Measurements from ENCODE around the gene GPR158. TPM values are rescaled to one million over a fixed set of nuclear protein-coding genes. Genes with fewer than 3 reads are reported as not detected.

The GPR158 gene
- total and polyA plus RNA-seq, 2 experiments from 2014 or later = 0.02 to 0.47 TPM

DNA sequence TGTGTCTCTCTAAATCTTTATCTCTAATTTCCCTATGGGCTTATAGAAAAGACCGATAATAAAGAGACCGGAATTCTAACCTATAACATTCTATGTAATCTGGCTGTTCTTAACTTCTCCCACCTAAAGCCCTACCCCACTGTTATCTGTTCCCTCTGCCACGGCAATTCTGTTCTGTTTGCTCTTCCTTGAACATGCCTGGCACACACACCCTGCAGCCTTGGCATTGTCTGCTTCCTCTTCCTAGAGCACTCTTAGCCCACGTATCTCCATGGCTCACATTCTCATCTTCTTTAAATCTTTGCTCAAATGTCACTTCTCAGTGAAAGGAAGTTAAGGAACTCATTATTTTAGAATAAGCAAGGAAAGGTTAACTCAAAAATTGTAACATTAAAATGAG is 309.2 kb downstream of the GPR158 start:
- DNase-seq (ENCODE audit: low spot score) = no peak
- no peaks in the 10 kb centered on the region for H3K36me3 ChIP-seq (replicated peaks; ENCODE audit: insufficient read depth, low read depth)
- H4K20me1 ChIP-seq (ENCODE audit: insufficient read depth, poor library complexity, severe bottlenecking) = no peaks in the 10 kb centered on the region
- H3K4me2 ChIP-seq = no peak overlapping the region
- H3K27me3 ChIP-seq = no peaks in the 10 kb centered on the region
- no peak overlapping the region for H2AFZ ChIP-seq
- H3K79me2 ChIP-seq = no peaks in the 10 kb centered on the region
- TF ChIP-seq EZH2 (IDR thresholded peaks at IDR 0.05; ENCODE audit: borderline replicate concordance) (no peak), EZH2phosphoT487 (IDR thresholded peaks at IDR 0.05; ENCODE audit: low read depth, severe bottlenecking, unreplicated experiment) (no peak), CTCF (IDR thresholded peaks at IDR 0.05; ENCODE audit: poor library complexity) (no peak)
- no peak overlapping the region for H3K27ac ChIP-seq
- H3K9me2 ChIP-seq (replicated peaks; ENCODE audit: insufficient read depth) = no peaks in the 10 kb centered on the region
- WGBS (ENCODE audit: low lambda C conversion rate, missing lambda C conversion rate) = 87% methylated on average over 4 of the region's 4 CpGs
- H3K4me1 ChIP-seq (ENCODE audit: insufficient read depth) = no peaks in the 10 kb centered on the region
- H3K4me3 ChIP-seq = no peak overlapping the region
- H3K9me3 ChIP-seq (ENCODE audit: low read depth) = no peaks in the 10 kb centered on the region

- TF ChIP-seq CTCF (IDR thresholded peaks at IDR 0.05; ENCODE audit: poor library complexity) (no peak), EZH2 (IDR thresholded peaks at IDR 0.05; ENCODE audit: borderline replicate concordance) (no peak), EZH2phosphoT487 (IDR thresholded peaks at IDR 0.05; ENCODE audit: low read depth, severe bottlenecking, unreplicated experiment) (no peak)
- no peaks in the 10 kb centered on the region for H3K9me2 ChIP-seq (replicated peaks; ENCODE audit: insufficient read depth)
- no peak overlapping the region for H3K4me2 ChIP-seq
- no peaks in the 10 kb centered on the region for H3K36me3 ChIP-seq (replicated peaks; ENCODE audit: insufficient read depth, low read depth)
- H3K9me3 ChIP-seq (ENCODE audit: low read depth) = no peaks in the 10 kb centered on the region
- no peaks in the 10 kb centered on the region for H3K79me2 ChIP-seq
- no peak for DNase-seq (ENCODE audit: low spot score)
- H3K4me3 ChIP-seq = no peak overlapping the region
- 93% methylated on average over 5 of the region's 5 CpGs for WGBS (ENCODE audit: low lambda C conversion rate, missing lambda C conversion rate)
- H3K27me3 ChIP-seq = no peaks in the 10 kb centered on the region
- H4K20me1 ChIP-seq (ENCODE audit: insufficient read depth, poor library complexity, severe bottlenecking) = no peaks in the 10 kb centered on the region
- no peak overlapping the region for H2AFZ ChIP-seq
- H3K27ac ChIP-seq = no peak overlapping the region
- no peaks in the 10 kb centered on the region for H3K4me1 ChIP-seq (ENCODE audit: insufficient read depth)
These were observed 312.5 kb downstream of the GPR158 start for GRCh38 chr10:25487266-25487665.

GRCh38 chr10:25492040-25492439 is 317.2 kb downstream of the GPR158 start:
- no peak for DNase-seq (ENCODE audit: low spot score)
- no peaks in the 10 kb centered on the region for H4K20me1 ChIP-seq (ENCODE audit: insufficient read depth, poor library complexity, severe bottlenecking)
- TF ChIP-seq EZH2phosphoT487 (IDR thresholded peaks at IDR 0.05; ENCODE audit: low read depth, severe bottlenecking, unreplicated experiment) (no peak), EZH2 (IDR thresholded peaks at IDR 0.05; ENCODE audit: borderline replicate concordance) (no peak), CTCF (IDR thresholded peaks at IDR 0.05; ENCODE audit: poor library complexity) (no peak)
- H3K9me2 ChIP-seq (replicated peaks; ENCODE audit: insufficient read depth) = no peaks in the 10 kb centered on the region
- no peak overlapping the region for H3K4me2 ChIP-seq
- WGBS (ENCODE audit: low lambda C conversion rate, missing lambda C conversion rate) = 100% methylated on average over 1 of the region's 1 CpG
- no peaks in the 10 kb centered on the region for H3K36me3 ChIP-seq (replicated peaks; ENCODE audit: insufficient read depth, low read depth)
- H3K27me3 ChIP-seq = no peaks in the 10 kb centered on the region
- H3K9me3 ChIP-seq (ENCODE audit: low read depth) = no peaks in the 10 kb centered on the region
- H3K4me3 ChIP-seq = no peak overlapping the region
- no peak overlapping the region for H3K27ac ChIP-seq
- H2AFZ ChIP-seq = no peak overlapping the region
- H3K79me2 ChIP-seq = no peaks in the 10 kb centered on the region
- H3K4me1 ChIP-seq (ENCODE audit: insufficient read depth) = peaks cover 11% of the 10 kb centered on the region

DNA sequence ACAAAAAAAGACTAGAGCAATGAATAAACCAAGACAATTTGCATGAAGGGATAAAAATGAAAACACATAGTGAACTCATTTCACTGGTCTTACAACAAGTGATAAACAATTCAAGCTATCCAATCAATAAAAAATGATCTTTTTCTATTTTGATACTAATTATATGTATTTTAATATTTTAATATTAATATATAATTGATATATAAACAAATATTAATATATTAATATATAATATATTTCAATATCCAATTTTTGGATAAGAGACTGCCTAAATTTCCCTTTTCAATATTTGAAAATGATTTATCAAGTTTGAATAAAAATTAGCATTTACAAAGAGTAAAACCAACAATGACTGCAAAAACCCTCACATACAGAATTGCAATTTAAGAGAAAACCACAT is 317.9 kb downstream of the GPR158 start:
- Histone ChIP-seq H3K27ac (peak overlapping the region; percentile 66), H2AFZ (no peak overlapping the region), H3K27me3 (no peaks in the 10 kb centered on the region), H3K4me2 (peak overlapping the region; percentile 36), H3K36me3 (replicated peaks; ENCODE audit: insufficient read depth, low read depth) (no peaks in the 10 kb centered on the region), H3K9me3 (ENCODE audit: low read depth) (no peaks in the 10 kb centered on the region), H3K9me2 (replicated peaks; ENCODE audit: insufficient read depth) (no peaks in the 10 kb centered on the region), H4K20me1 (ENCODE audit: insufficient read depth, poor library complexity, severe bottlenecking) (no peaks in the 10 kb centered on the region), H3K4me1 (ENCODE audit: insufficient read depth) (peaks cover 11% of the 10 kb centered on the region), H3K79me2 (no peaks in the 10 kb centered on the region), H3K4me3 (no peak overlapping the region)
- TF ChIP-seq CTCF (IDR thresholded peaks at IDR 0.05; ENCODE audit: poor library complexity) = no peak
- no peak for TF ChIP-seq EZH2 (IDR thresholded peaks at IDR 0.05; ENCODE audit: borderline replicate concordance)
- TF ChIP-seq EZH2phosphoT487 (IDR thresholded peaks at IDR 0.05; ENCODE audit: low read depth, severe bottlenecking, unreplicated experiment) = no peak
- no peak for DNase-seq (ENCODE audit: low spot score)

All from hepatocyte (in vitro differentiated cells).